Mesothelial cell of epicardium (in vitro differentiated cells): ENCODE measurements around the gene PIK3C2B. TPM values are rescaled to one million over a fixed set of nuclear protein-coding genes. Genes with fewer than 3 reads are reported as not detected.
A peak's percentile ranks its signal among the peaks of the same experiment; 100 is the strongest.

Source experiments
- DNase-seq, 2 experiments: peaks; one replicate each; pipeline ENCODE4 v3.0.0; 2021; ENCODE audit warnings: low spot score in 2 of 2; ENCODE audit not compliant: unreplicated experiment in 2 of 2
- H3K27ac Mint-ChIP-seq: 2 replicates; pipeline ENCODE4 v1.8.0; 2021; ENCODE audit warnings: mixed read lengths
- H3K27me3 Mint-ChIP-seq: 2 replicates; pipeline ENCODE4 v1.8.0; 2021; ENCODE audit warnings: low read depth, mixed read lengths
- H3K36me3 Mint-ChIP-seq: 2 replicates; pipeline ENCODE4 v1.8.0; 2021; ENCODE audit warnings: mixed read lengths
- H3K4me1 Mint-ChIP-seq: 2 replicates; pipeline ENCODE4 v1.8.0; 2021; ENCODE audit warnings: mixed read lengths
- H3K4me3 Mint-ChIP-seq: 2 replicates; pipeline ENCODE4 v1.8.0; 2021; ENCODE audit warnings: mild to moderate bottlenecking, moderate library complexity, mixed read lengths
- H3K9me3 Mint-ChIP-seq: 2 replicates; pipeline ENCODE4 v1.8.0; 2021; ENCODE audit warnings: mixed read lengths
- CTCF ChIP-seq: fragments of 200-600 bp; sonication (generic); IDR thresholded peaks from one replicate; pipeline ENCODE4 v1.5.0; 2021; ENCODE audit warnings: antibody characterized with exemption; ENCODE audit not compliant: unreplicated experiment
- total RNA-seq: library from RNA; stranded (reverse); gene quantifications from 3 replicates; pipeline ENCODE4 v1.2.1, GENCODE V29; 2021

PIK3C2B gene
- total RNA-seq, 1 donor from 2014 or later = 39.6 TPM

GRCh38 chr1:204498981-204499380 lies 4.4 kb upstream of the PIK3C2B start:
- no peak for TF ChIP-seq CTCF
- Mint-ChIP-seq H3K36me3 (no peaks in the 10 kb centered on the region), H3K27me3 (no peaks in the 10 kb centered on the region), H3K4me3 (no peak overlapping the region), H3K27ac (no peak overlapping the region), H3K9me3 (no peaks in the 10 kb centered on the region), H3K4me1 (peaks cover 10% of the 10 kb centered on the region)
- DNase-seq = no peak

- no peaks in the 10 kb centered on the region for H3K36me3 Mint-ChIP-seq
- peak overlapping the region; percentile 90 for H3K4me3 Mint-ChIP-seq
- TF ChIP-seq CTCF = no peak
- peaks cover 29% of the 10 kb centered on the region for H3K4me1 Mint-ChIP-seq
- no peaks in the 10 kb centered on the region for H3K9me3 Mint-ChIP-seq
- peak overlapping the region; percentile 9 for H3K27ac Mint-ChIP-seq
- H3K27me3 Mint-ChIP-seq = no peaks in the 10 kb centered on the region
- DNase-seq = no peak
These were observed 1.2 kb upstream of the PIK3C2B start for GRCh38 chr1:204495777-204496176.

GRCh38 chr1:204495078-204495753 lies 611 bp upstream of the PIK3C2B start:
- Mint-ChIP-seq H3K36me3 (no peaks in the 10 kb centered on the region), H3K4me3 (peak overlapping the region; percentile 90), H3K27ac (peak overlapping the region; percentile 85), H3K27me3 (no peaks in the 10 kb centered on the region), H3K4me1 (peaks cover 29% of the 10 kb centered on the region), H3K9me3 (no peaks in the 10 kb centered on the region)
- no peak for TF ChIP-seq CTCF
- DNase-seq = no peak

GRCh38 chr1:204493984-204494280 lies 673 bp downstream of the PIK3C2B start:
- Mint-ChIP-seq H3K27me3 (no peaks in the 10 kb centered on the region), H3K4me1 (peaks cover 29% of the 10 kb centered on the region), H3K36me3 (no peaks in the 10 kb centered on the region), H3K4me3 (peak overlapping the region; percentile 90), H3K27ac (peak overlapping the region; percentile 98), H3K9me3 (no peaks in the 10 kb centered on the region)
- no peak for DNase-seq
- no peak for TF ChIP-seq CTCF

- H3K27ac Mint-ChIP-seq = peak overlapping the region; percentile 98
- H3K36me3 Mint-ChIP-seq = peaks cover 3% of the 10 kb centered on the region
- no peaks in the 10 kb centered on the region for H3K9me3 Mint-ChIP-seq
- peaks cover 29% of the 10 kb centered on the region for H3K4me1 Mint-ChIP-seq
- DNase-seq = peak in 1 of 2 experiments; percentile 50
- H3K27me3 Mint-ChIP-seq = no peaks in the 10 kb centered on the region
- H3K4me3 Mint-ChIP-seq = peak overlapping the region; percentile 90
- TF ChIP-seq CTCF = no peak
These were observed 1.2 kb downstream of the PIK3C2B start for GRCh38 chr1:204493145-204493983.
